Activated CD4-positive, alpha-beta memory T cell treated with anti-CD3 and anti-CD28 coated beads, Interleukin-2, amount 10 ng/mL, durations not matched to agents 7 days and 5 days (primary cell): ENCODE measurements around the gene CLEC9A. TPM values are rescaled to one million over a fixed set of nuclear protein-coding genes. Genes with fewer than 3 reads are reported as not detected.

ENCODE experiments used
- CTCF ChIA-PET: fragments of 350-600 bp; sonication (Branson Sonifier 250); formaldehyde crosslinking; loops from one replicate; lab custom pipeline; 2021; ENCODE audit warnings: antibody characterized with exemption, inconsistent platforms; lab: Charles Lee
- POLR2A ChIA-PET: fragments of 350-600 bp; sonication (Branson Sonifier 250); formaldehyde crosslinking; loops from one replicate; lab custom pipeline; 2021; ENCODE audit warnings: antibody characterized with exemption; lab: Charles Lee
- DNase-seq: peaks from one replicate; pipeline ENCODE4 v3.0.0-alpha.2; 2020
- H3K27ac Mint-ChIP-seq: one replicate; pipeline ENCODE4 v1.8.0; 2021; ENCODE audit warnings: mild to moderate bottlenecking, mixed read lengths
- H3K27me3 Mint-ChIP-seq: one replicate; pipeline ENCODE4 v1.8.0; 2021; ENCODE audit warnings: mixed read lengths
- H3K36me3 Mint-ChIP-seq: one replicate; pipeline ENCODE4 v1.8.0; 2021; ENCODE audit warnings: low read depth, mixed read lengths
- H3K4me1 Mint-ChIP-seq: one replicate; pipeline ENCODE4 v1.8.0; 2021; ENCODE audit warnings: mixed read lengths
- H3K4me3 Mint-ChIP-seq: one replicate; pipeline ENCODE4 v1.8.0; 2021; ENCODE audit warnings: mild to moderate bottlenecking, mixed read lengths
- H3K9me3 Mint-ChIP-seq: one replicate; pipeline ENCODE4 v1.8.0; 2021; ENCODE audit warnings: mixed read lengths
- total RNA-seq, 2 experiments: library from RNA; stranded (reverse); gene quantifications; one replicate each; pipeline ENCODE4 v1.2.3, GENCODE V29; 2021

The CLEC9A gene
- total RNA-seq, 2 experiments from 2014 or later: not detected

GRCh38 chr12:10098791-10099190, 68.3 kb downstream of the CLEC9A start, which contains the start of gene CLEC1A:
Gene CLEC1A (minus strand): TSS chr12:10098985. CDS start chr12:10098922, 63 bp downstream.
- DNase-seq: no peak
- POLR2A ChIA-PET: no interaction called here
- Mint-ChIP-seq H3K9me3 (peaks cover 5% of the 10 kb centered on the region), H3K27ac (no peak within 1 kb of the TSS), H3K27me3 (peaks cover 10% of the 10 kb centered on the region), H3K36me3 (no peaks in the 10 kb centered on the region), H3K4me3 (no peak within 1 kb of the TSS), H3K4me1 (no peaks in the 10 kb centered on the region)
- CTCF ChIA-PET: no interaction called here

- POLR2A ChIA-PET: no interaction called here
- H3K27ac Mint-ChIP-seq: no peak overlapping the region
Observed at GRCh38 chr12:10101042-10101579, 70.6 kb downstream of the CLEC9A start.

GRCh38 chr12:10101648-10102220, 71.3 kb downstream of the CLEC9A start:
- Mint-ChIP-seq H3K27ac (no peak overlapping the region), H3K36me3 (no peaks in the 10 kb centered on the region), H3K4me3 (no peak overlapping the region), H3K9me3 (peaks cover 6% of the 10 kb centered on the region), H3K4me1 (no peaks in the 10 kb centered on the region), H3K27me3 (peaks cover 24% of the 10 kb centered on the region)
- CTCF ChIA-PET: no interaction called here
- no peak for DNase-seq
- POLR2A ChIA-PET: no interaction called here

More at GRCh38 chr12:10101042-10101579, 70.6 kb downstream of the CLEC9A start:
- Mint-ChIP-seq H3K4me1 (no peaks in the 10 kb centered on the region), H3K27me3 (peaks cover 20% of the 10 kb centered on the region), H3K9me3 (peaks cover 6% of the 10 kb centered on the region), H3K36me3 (no peaks in the 10 kb centered on the region), H3K4me3 (no peak overlapping the region)
- no peak for DNase-seq
- CTCF ChIA-PET: no interaction called here

- Mint-ChIP-seq H3K27me3 (peaks cover 26% of the 10 kb centered on the region), H3K9me3 (peaks cover 6% of the 10 kb centered on the region), H3K4me3 (no peak overlapping the region), H3K36me3 (no peaks in the 10 kb centered on the region), H3K4me1 (no peaks in the 10 kb centered on the region), H3K27ac (no peak overlapping the region)
- ChIA-PET CTCF (no interaction called here), POLR2A (no interaction called here)
- DNase-seq: no peak
Observed at GRCh38 chr12:10102322-10102721, 71.8 kb downstream of the CLEC9A start.

DNA sequence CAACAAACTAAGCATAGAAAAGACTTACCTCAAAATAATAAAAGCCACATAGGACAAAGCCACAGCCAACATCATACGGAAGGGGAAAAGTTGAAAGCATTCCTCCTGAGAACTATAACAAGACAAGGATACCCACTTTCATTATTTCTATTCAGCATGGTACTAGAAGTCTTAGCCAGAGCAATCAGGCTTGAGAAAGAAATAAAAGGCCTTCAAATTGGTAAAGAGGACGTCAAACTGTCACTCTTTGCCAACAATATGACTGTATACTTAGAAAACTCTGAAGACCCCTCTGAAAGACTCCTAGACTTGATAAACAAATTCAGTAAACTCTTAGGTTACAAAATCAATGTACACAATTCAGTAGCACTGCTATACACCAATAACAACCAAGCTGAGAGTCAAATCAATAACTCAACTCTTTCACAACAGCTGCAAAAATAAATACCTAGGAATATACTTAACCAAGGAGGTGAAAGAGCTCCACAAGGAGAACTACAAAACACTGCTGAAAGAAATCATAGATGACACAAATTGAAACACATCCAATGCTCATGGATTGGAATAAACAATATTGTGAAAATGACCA, 79.9 kb downstream of the CLEC9A start:
- DNase-seq: no peak
- no peaks in the 10 kb centered on the region for H3K4me1 Mint-ChIP-seq
- peaks cover 24% of the 10 kb centered on the region for H3K27me3 Mint-ChIP-seq
- no peak overlapping the region for H3K27ac Mint-ChIP-seq
- no peaks in the 10 kb centered on the region for H3K36me3 Mint-ChIP-seq
- no peak overlapping the region for H3K4me3 Mint-ChIP-seq
- CTCF ChIA-PET: no interaction called here
- POLR2A ChIA-PET: no interaction called here
- H3K9me3 Mint-ChIP-seq: peaks cover 2% of the 10 kb centered on the region

- H3K27me3 Mint-ChIP-seq: peaks cover 15% of the 10 kb centered on the region
- CTCF ChIA-PET: no interaction called here
- DNase-seq: no peak
- peaks cover 2% of the 10 kb centered on the region for H3K9me3 Mint-ChIP-seq
- H3K27ac Mint-ChIP-seq: no peak overlapping the region
- POLR2A ChIA-PET: no interaction called here
- H3K4me1 Mint-ChIP-seq: no peaks in the 10 kb centered on the region
- no peaks in the 10 kb centered on the region for H3K36me3 Mint-ChIP-seq
- H3K4me3 Mint-ChIP-seq: no peak overlapping the region
Observed at GRCh38 chr12:10111451-10111850, 81.0 kb downstream of the CLEC9A start.

GRCh38 chr12:10113075-10113474, 82.6 kb downstream of the CLEC9A start:
- no peaks in the 10 kb centered on the region for H3K4me1 Mint-ChIP-seq
- DNase-seq: no peak
- H3K4me3 Mint-ChIP-seq: no peak overlapping the region
- POLR2A ChIA-PET: no interaction called here
- H3K27ac Mint-ChIP-seq: no peak overlapping the region
- H3K36me3 Mint-ChIP-seq: no peaks in the 10 kb centered on the region
- CTCF ChIA-PET: no interaction called here
- H3K9me3 Mint-ChIP-seq: no peaks in the 10 kb centered on the region
- peaks cover 11% of the 10 kb centered on the region for H3K27me3 Mint-ChIP-seq

DNA sequence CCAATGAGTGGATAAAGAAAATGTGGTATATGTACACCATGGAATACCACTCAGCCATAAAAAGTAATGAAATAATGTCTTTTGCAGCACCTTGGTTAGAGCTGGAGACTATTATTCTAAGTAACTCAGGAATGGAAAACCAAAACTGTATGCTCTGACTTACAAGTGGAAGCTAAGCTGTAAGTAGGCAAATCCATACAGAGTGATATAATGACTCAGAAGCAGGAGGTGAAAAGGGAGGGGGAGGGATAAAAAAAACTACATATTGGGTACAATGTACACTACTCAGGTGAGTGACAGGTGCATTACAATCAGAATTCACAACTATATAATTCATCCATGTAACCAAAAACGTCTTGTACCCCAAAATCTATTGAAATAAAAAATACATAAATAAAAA, 83.4 kb downstream of the CLEC9A start:
- no peaks in the 10 kb centered on the region for H3K36me3 Mint-ChIP-seq
- no peaks in the 10 kb centered on the region for H3K9me3 Mint-ChIP-seq
- no peak for DNase-seq
- no peak overlapping the region for H3K27ac Mint-ChIP-seq
- ChIA-PET POLR2A (no interaction called here), CTCF (no interaction called here)
- H3K4me3 Mint-ChIP-seq: no peak overlapping the region
- peaks cover 8% of the 10 kb centered on the region for H3K27me3 Mint-ChIP-seq
- no peaks in the 10 kb centered on the region for H3K4me1 Mint-ChIP-seq

DNA sequence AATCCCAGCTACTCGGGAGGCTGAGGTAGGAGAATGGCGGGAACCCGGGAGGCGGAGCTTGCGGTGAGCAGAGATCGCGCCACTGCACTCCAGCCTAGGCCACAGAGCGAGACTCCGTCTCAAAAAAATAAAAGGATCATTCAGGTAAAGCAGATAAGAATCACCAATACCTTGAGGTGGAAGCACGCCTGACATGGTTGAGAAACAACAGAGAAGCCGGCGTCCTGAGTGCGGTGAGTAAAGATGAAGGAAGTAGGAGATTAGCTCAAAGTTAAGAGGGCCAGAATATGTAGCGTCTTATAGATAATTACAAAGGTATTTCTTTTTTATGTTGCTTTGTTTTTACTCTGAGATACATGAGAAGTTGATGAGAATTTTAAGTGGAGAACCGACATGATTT, 84.8 kb downstream of the CLEC9A start:
- no peaks in the 10 kb centered on the region for H3K4me1 Mint-ChIP-seq
- H3K4me3 Mint-ChIP-seq: no peak overlapping the region
- POLR2A ChIA-PET: no interaction called here
- H3K27ac Mint-ChIP-seq: no peak overlapping the region
- H3K36me3 Mint-ChIP-seq: no peaks in the 10 kb centered on the region
- H3K27me3 Mint-ChIP-seq: peaks cover 10% of the 10 kb centered on the region
- no peak for DNase-seq
- no peaks in the 10 kb centered on the region for H3K9me3 Mint-ChIP-seq
- CTCF ChIA-PET: interaction anchor here (0.6 kb wide), 1 partner anchor 30 kb away, joined by 4 read pairs; no protein-coding TSS in a partner anchor

Other genes starting within 250 kb of the CLEC9A start
- under 1 TPM; 0.38 to 0.48 TPM for gene KLRF1, start 203.2 kb upstream of the CLEC9A start, total RNA-seq
- gene CLEC2B, start 161.3 kb upstream of the CLEC9A start, total RNA-seq: 10 to 100 TPM; 79.6 to 79.7 TPM
- gene KLRF2, start 149.2 kb upstream of the CLEC9A start, total RNA-seq: not detected
- gene CLEC2A, start 98.3 kb upstream of the CLEC9A start, total RNA-seq: not detected
- under 1 TPM; 0.60 to 0.65 TPM for gene CLEC12A, start 59.3 kb upstream of the CLEC9A start, total RNA-seq
- not detected for gene CLEC1B, start 31.6 kb upstream of the CLEC9A start, total RNA-seq
- not detected for gene CLEC12B, start 20.1 kb upstream of the CLEC9A start, total RNA-seq
- not detected for gene CLEC1A, start 68.3 kb downstream of the CLEC9A start, total RNA-seq
- not detected for gene CLEC7A, start 99.5 kb downstream of the CLEC9A start, total RNA-seq
- gene OLR1, start 141.4 kb downstream of the CLEC9A start, total RNA-seq: not detected
- gene TMEM52B, start 148.3 kb downstream of the CLEC9A start, total RNA-seq: not detected
- gene GABARAPL1, start 182.2 kb downstream of the CLEC9A start, total RNA-seq: 10 to 100 TPM; 13.1 to 14.0 TPM